GM19238 (cell line): Measurements from ENCODE around the gene BBS5.

Source experiments
- DNase-seq: peaks from one replicate; pipeline ENCODE4 v3.0.0; 2011; ENCODE audit warnings: low spot score; ENCODE audit not compliant: insufficient read length

Gene BBS5

GRCh38 chr2:169540146-169540545 is 60.9 kb downstream of the BBS5 start:
- no peak for DNase-seq

- no peak for DNase-seq
Observed at GRCh38 chr2:169542433-169542832, 63.1 kb downstream of the BBS5 start.

GRCh38 chr2:169546756-169547155 is 67.5 kb downstream of the BBS5 start:
- no peak for DNase-seq
